HG03139 (cell line): ENCODE results near the gene BUD23.
"Not testable (repeated sequence)": the region's sequence is repeated elsewhere in the genome, so short reads cannot be mapped to it uniquely, and the experiment has no call there.

Experiments
- ATAC-seq: cut with Tn5 transposase; IDR thresholded peaks from one replicate; pipeline ENCODE4 v1.9.1; 2021; ENCODE audit not compliant: unreplicated experiment

BUD23 gene

DNA sequence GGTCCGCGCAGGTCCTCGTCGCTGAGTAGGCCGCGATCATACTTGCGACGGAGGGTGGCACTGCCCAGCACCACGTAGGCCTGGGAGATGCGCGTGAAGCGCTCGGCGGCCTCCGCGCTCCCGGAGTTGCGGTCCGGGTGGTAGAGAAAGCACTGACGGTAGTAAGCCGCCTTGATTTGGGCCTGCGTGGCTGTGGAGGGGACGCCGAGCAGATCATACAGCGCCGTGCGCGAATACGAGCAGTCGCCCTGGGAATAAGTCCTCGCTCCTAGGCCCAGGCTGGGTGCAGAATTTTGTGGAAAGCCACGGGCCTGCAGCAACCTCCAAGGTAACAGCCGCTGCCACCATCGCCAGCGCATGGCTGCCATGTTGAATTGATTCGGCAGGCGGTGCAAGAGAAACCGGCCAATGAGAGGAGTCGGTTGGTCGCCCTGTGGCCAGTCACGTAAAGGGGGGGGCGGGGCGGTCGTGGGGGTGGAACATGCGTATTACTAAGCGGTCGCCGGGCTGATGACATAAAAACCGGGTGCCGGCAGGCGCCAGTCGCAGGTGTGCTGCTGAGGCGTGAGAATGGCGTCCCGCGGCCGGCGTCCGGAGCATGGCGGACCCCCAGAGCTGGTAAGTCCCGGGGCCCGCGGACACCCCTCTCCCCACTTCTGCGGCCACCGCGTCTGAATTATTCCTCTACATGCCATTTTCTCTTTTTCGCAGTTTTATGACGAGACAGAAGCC is at the start of gene BUD23, which contains the start of gene DNAJC30:
Gene BUD23, plus strand, starts transcription at position 542 of the 732 bp plus-strand sequence. Its CDS starts 29 bp downstream, at position 571.
Gene DNAJC30, minus strand, starts transcription at position 398 of the 732 bp plus-strand sequence. Its CDS starts 30 bp downstream, at position 368.
- peak; percentile 86 for ATAC-seq

DNA sequence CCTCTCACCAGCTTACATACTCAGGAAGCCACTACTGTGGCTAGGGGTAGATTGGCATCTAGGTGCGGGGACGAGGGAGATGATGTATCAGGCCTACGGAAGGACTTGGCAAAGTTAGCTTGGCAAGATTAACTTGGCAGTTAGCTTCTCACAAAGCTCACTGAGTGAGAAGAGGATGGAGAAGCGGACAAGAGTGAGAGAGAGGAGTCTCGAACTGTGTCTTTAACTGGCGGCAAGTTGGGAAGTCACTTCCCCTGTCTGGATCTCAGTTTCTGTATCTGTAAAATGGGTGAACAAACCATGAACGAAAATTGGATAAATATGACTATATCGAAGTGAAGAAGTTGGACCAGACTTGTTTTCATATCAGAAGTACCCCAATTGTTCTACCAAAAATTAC is 49.6 kb upstream of the BUD23 start:
- ATAC-seq, result no peak

- no peak for ATAC-seq
Measured at GRCh38 chr7:73635428-73636200, 47.8 kb upstream of the BUD23 start.

GRCh38 chr7:73638911-73639310 is 44.5 kb upstream of the BUD23 start:
- no peak for ATAC-seq

DNA sequence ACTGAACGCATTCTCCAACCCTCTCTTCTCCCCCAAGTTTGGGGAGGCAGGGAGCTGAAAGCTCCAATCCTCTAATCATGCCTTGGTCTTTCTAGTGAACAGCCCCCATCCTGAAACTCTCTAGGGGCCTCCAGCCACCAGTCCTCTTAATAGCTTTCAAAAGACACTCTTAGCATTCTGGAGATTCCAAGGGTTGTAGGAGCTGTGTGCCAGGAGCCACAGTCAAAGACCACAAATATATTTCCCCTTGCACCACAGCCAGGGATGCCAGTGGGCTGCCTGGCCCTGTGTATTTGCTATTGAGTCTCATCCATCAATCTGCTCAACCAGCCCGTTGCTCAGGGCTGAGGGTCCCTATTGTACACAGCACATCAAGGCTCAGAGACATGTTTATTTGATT is 40.6 kb upstream of the BUD23 start:
- no peak for ATAC-seq

DNA sequence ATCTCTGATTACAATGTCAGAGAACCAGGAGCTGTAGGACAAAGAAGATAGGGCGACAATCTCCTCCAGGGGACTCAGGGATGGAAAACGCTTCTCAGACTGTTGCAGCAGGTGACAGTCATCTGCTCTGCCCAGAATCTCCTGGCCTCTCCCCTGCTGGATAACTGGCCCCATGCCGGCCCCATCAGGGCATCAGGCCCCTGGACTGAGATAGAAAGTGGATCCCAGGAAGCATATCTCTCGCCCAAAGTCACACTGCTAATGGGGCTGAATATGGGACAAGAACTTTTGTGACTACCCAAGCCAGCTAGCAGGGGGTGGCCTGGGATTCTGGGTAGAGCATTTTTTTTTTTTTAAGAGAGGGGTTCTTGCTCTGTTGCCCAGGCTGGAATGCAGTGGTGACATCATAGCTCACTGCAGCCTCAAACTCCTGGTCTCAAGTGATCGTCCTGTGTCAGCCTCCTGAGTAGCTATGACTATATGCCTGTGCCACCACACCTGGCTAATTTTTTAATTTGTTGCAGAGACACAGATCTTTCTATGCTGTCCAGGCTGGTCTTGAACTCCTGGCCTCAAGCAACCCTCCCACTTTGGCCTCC is 38.6 kb upstream of the BUD23 start:
- no peak for ATAC-seq

GRCh38 chr7:73645643-73646174 is 37.7 kb upstream of the BUD23 start:
- no peak for ATAC-seq

- ATAC-seq, result no peak
Measured at GRCh38 chr7:73646785-73647724, 36.3 kb upstream of the BUD23 start.

GRCh38 chr7:73647725-73648592 is 35.4 kb upstream of the BUD23 start:
- no peak for ATAC-seq

DNA sequence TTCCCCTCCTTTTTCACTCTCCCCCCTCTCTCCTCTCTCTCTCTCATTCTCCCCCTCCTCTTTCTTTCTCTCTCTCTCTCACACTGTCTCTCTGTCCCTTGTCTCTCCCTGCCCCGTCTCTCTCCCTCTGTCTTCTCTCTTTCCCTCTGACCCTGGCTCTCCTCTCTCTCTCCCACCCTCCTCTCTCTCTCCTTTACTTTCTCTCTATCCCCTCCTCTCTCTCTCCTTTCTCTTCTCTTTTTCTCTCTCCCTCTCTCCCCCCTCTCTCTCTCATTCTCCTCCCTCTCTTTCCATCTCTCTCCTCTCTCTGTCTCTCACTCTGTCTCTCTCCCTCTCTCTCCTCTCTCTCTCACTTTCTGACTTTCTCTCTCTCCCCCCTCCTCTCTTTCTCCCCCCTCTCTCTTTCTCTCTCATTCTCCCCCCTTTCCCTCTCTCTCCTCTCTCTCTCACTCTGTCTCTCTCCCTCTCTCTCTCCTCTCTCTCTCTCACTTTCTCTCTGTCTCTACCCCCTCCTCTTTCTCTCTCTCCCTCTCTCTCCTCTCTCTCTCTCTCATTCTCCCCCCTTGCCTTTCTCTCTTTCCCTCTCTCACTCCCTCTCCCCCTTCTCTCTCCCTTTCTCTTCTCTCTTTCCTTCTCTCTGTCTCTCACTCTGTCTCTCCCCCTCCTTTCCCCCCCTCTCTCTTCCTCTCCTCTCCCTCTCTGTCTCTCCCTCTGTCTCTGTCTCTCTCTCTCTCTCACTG is 34.6 kb upstream of the BUD23 start:
- ATAC-seq, result no peak

- no peak for ATAC-seq
Measured at GRCh38 chr7:73649576-73649975, 33.8 kb upstream of the BUD23 start.

GRCh38 chr7:73650524-73650923 is 32.9 kb upstream of the BUD23 start:
- ATAC-seq, result no peak

DNA sequence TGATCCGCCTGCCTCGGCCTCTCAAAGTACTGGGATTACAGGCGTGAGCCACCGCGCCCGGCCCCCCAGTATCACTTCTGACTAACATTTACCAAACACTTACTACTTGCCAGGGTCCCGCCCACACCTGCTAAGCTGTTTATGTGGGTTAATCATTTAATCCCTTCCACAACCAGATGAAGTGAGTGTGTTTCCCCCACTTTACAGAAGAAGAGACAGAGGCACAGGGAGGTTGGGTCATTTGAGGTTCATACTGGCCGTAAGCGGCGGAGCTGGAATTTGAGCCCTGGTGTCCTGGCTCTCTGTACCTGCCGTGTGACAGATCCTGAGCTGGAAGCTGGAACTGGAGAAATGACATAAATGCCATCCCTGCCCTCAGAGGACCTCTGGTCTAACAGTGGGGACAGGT is 30.9 kb upstream of the BUD23 start:
- ATAC-seq, result no peak

GRCh38 chr7:73655309-73655708 is 28.1 kb upstream of the BUD23 start:
- not testable (repeated sequence) for ATAC-seq

- ATAC-seq, result no peak
Measured at GRCh38 chr7:73659983-73660382, 23.4 kb upstream of the BUD23 start.

DNA sequence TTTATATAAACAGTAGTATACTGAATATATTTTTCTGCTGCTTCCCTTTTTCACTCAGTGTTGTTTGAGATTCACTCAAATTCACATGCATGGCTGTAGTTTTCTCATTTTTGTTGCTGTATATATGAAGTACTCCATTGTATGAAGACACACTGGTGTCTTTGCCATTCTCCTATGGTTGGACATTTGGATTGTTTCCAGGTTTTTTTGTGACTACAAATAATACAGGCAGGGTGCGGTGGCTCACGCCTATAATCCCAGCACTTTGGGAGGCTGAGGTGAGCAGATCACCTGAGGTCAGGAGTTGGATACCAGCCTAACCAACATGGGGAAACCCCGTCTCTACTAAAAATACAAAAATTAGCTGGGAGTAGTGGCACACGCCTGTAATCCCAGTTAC is 22.8 kb upstream of the BUD23 start:
- not testable (repeated sequence) for ATAC-seq

GRCh38 chr7:73663033-73663432 is 20.4 kb upstream of the BUD23 start:
- ATAC-seq, result no peak

DNA sequence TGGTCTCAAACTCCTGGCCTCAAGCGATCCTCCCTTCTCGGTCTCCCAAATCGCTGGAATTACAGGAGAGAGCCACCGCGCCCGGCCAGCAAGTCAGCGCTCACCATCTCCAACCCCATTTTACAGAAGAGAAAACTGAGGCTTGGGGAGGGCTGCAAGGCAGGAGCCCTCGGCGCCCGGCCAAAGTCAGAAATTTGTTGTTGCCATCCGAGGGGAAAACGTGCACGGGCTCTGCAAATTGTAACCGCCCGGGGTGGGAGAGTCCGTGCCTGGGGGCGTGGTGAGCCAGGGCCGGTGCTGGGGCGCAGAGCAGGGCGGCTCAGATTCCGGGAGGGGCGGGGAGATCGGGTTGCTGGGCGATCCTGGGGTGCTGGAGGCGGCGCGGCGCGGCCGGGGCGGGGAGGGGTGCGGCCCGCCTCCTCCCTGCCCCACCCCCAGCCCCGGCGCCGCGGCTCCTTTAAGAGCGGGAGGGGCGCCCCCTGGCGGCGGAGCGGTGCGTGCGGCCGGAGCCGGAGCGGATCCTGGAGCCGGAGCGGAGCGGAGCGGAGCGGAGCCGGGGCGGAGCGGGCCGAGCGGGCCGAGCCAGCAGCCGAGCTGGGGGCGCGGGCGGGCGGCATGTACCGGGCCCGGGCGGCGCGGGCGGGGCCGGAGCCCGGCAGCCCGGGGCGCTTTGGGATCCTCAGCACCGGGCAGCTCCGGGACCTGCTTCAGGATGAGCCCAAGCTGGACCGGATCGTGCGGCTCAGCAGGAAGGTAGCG is 15.9 kb upstream of the BUD23 start, which contains the start of gene VPS37D:
Gene VPS37D, plus strand, starts transcription at position 488 of the 759 bp plus-strand sequence. Its CDS starts 128 bp downstream, at position 616.
- ATAC-seq, result peak; percentile 96
